ENCODE results near the gene GFY.
A peak's percentile ranks its signal among the peaks of the same experiment; 100 is the strongest.
"Not testable (repeated sequence)": the region's sequence is repeated elsewhere in the genome, so short reads cannot be mapped to it uniquely, and the experiment has no call there.

GFY gene

GRCh38 chr19:49440439-49441209 lies 15.4 kb downstream of the GFY start:
- FAIRE-seq (no peak), DNase-seq (ENCODE audit: insufficient read length, low spot score) (no peak)
- no peak for TF ChIP-seq CTCF (IDR thresholded peaks at IDR 0.05; ENCODE audit: insufficient read depth, missing control alignments)

- DNase-seq (ENCODE audit: insufficient read length, low spot score) (peak; percentile 87), FAIRE-seq (no peak)
- TF ChIP-seq CTCF (IDR thresholded peaks at IDR 0.05; ENCODE audit: insufficient read depth, missing control alignments) = no peak
These were observed 16.2 kb downstream of the GFY start, which contains the start of gene SLC17A7 for GRCh38 chr19:49441210-49441959. Gene SLC17A7, minus strand, starts transcription at chr19:49441527. Its CDS starts 148 bp downstream, at chr19:49441379.

- no peak for FAIRE-seq
- DNase-seq (ENCODE audit: insufficient read length, low spot score) = no peak
- TF ChIP-seq CTCF (IDR thresholded peaks at IDR 0.05; ENCODE audit: insufficient read depth, missing control alignments) = no peak
These were observed 16.8 kb downstream of the GFY start for GRCh38 chr19:49441960-49442350.

GRCh38 chr19:49442354-49442753 lies 17.2 kb downstream of the GFY start:
- no peak for TF ChIP-seq CTCF (IDR thresholded peaks at IDR 0.05; ENCODE audit: insufficient read depth, missing control alignments)
- FAIRE-seq (no peak), DNase-seq (ENCODE audit: insufficient read length, low spot score) (no peak)

GRCh38 chr19:49442771-49443365 lies 17.7 kb downstream of the GFY start:
- DNase-seq (ENCODE audit: insufficient read length, low spot score) = no peak
- FAIRE-seq = no peak
- no peak for TF ChIP-seq CTCF (IDR thresholded peaks at IDR 0.05; ENCODE audit: insufficient read depth, missing control alignments)

GRCh38 chr19:49443366-49444099 lies 18.3 kb downstream of the GFY start:
- FAIRE-seq = no peak
- peak; percentile 83 for TF ChIP-seq CTCF (IDR thresholded peaks at IDR 0.05; ENCODE audit: insufficient read depth, missing control alignments)
- DNase-seq (ENCODE audit: insufficient read length, low spot score) = no peak

- FAIRE-seq; DNase-seq (ENCODE audit: insufficient read length, low spot score): not testable (repeated sequence)
These were observed 19.0 kb downstream of the GFY start for GRCh38 chr19:49444100-49444700.

Measured in D721Med (cell line).